ENCODE data around the gene ATP8B1. TPM values are rescaled to one million over a fixed set of nuclear protein-coding genes. Genes with fewer than 3 reads are reported as not detected.
A peak's percentile ranks its signal among the peaks of the same experiment; 100 is the strongest.

The ATP8B1 gene
- total RNA-seq, 1 experiment from 2014 or later: 5.6 TPM

DNA sequence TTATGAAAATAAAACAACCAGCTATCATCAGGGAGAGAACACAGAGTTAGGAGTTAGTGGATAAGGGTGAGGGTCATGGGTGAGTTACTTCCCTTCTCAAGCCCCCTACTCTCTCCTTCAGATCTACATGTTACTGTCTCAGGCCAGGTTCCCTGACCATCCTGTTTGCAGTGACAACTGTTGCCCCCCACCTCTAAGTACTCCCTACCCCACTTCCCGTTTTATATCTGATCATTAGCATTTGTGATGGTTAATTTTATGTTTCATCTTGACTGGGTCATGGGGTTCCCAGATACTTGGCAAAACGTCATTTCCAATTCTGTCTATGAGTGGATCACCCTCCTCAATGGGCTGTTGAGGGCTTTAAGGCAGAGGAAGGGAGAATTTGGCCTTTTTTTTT is 32.8 kb upstream of the ATP8B1 start (continued):
- TF ChIP-seq, protein P1, sequence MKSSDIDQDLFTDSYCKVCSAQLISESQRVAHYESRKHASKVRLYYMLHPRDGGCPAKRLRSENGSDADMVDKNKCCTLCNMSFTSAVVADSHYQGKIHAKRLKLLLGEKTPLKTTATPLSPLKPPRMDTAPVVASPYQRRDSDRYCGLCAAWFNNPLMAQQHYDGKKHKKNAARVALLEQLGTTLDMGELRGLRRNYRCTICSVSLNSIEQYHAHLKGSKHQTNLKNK (CRISPR knock-in tag; IDR thresholded peaks at IDR 0.05): no peak

DNA sequence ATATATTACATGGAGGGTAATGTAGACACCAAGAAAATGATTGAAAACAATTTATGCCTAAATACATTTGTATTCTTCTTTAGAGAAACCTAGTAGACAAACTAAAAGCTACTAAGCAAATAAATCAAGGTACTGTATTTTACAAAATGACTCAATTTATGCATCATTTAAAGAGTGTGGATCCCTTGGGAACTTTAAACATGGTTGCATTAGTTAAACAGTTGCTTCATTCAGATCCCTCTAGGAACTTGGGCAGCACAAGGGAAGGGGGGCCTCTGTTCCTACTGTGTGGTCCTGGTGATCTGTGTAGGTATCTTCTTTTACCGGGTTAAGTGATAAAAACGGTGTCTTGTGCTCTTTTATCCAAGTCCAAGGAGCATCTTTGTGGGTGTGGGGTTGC is 31.5 kb upstream of the ATP8B1 start:
- TF ChIP-seq ESRRA (CRISPR knock-in tag; IDR thresholded peaks at IDR 0.05; ENCODE audit: borderline replicate concordance) (no peak), RORB (CRISPR knock-in tag; IDR thresholded peaks at IDR 0.05) (no peak), ZNF263 (CRISPR knock-in tag; IDR thresholded peaks at IDR 0.05; ENCODE audit: low read depth) (no peak), ZNF317 (CRISPR knock-in tag; IDR thresholded peaks at IDR 0.05; ENCODE audit: borderline replicate concordance, low read depth) (no peak), RELA (CRISPR knock-in tag; IDR thresholded peaks at IDR 0.05; ENCODE audit: borderline replicate concordance) (no peak)
- TF ChIP-seq, protein P2, sequence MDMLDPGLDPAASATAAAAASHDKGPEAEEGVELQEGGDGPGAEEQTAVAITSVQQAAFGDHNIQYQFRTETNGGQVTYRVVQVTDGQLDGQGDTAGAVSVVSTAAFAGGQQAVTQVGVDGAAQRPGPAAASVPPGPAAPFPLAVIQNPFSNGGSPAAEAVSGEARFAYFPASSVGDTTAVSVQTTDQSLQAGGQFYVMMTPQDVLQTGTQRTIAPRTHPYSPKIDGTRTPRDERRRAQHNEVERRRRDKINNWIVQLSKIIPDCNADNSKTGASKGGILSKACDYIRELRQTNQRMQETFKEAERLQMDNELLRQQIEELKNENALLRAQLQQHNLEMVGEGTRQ (CRISPR knock-in tag; IDR thresholded peaks at IDR 0.05): no peak
- TF ChIP-seq, protein P3, sequence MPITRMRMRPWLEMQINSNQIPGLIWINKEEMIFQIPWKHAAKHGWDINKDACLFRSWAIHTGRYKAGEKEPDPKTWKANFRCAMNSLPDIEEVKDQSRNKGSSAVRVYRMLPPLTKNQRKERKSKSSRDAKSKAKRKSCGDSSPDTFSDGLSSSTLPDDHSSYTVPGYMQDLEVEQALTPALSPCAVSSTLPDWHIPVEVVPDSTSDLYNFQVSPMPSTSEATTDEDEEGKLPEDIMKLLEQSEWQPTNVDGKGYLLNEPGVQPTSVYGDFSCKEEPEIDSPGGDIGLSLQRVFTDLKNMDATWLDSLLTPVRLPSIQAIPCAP (CRISPR knock-in tag; IDR thresholded peaks at IDR 0.05): no peak
- TF ChIP-seq, protein P4, sequence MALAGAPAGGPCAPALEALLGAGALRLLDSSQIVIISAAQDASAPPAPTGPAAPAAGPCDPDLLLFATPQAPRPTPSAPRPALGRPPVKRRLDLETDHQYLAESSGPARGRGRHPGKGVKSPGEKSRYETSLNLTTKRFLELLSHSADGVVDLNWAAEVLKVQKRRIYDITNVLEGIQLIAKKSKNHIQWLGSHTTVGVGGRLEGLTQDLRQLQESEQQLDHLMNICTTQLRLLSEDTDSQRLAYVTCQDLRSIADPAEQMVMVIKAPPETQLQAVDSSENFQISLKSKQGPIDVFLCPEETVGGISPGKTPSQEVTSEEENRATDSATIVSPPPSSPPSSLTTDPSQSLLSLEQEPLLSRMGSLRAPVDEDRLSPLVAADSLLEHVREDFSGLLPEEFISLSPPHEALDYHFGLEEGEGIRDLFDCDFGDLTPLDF (CRISPR knock-in tag; IDR thresholded peaks at IDR 0.05): no peak
- TF ChIP-seq, protein P5, sequence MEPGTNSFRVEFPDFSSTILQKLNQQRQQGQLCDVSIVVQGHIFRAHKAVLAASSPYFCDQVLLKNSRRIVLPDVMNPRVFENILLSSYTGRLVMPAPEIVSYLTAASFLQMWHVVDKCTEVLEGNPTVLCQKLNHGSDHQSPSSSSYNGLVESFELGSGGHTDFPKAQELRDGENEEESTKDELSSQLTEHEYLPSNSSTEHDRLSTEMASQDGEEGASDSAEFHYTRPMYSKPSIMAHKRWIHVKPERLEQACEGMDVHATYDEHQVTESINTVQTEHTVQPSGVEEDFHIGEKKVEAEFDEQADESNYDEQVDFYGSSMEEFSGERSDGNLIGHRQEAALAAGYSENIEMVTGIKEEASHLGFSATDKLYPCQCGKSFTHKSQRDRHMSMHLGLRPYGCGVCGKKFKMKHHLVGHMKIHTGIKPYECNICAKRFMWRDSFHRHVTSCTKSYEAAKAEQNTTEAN (CRISPR knock-in tag; IDR thresholded peaks at IDR 0.05): no peak
- TF ChIP-seq, protein P6, sequence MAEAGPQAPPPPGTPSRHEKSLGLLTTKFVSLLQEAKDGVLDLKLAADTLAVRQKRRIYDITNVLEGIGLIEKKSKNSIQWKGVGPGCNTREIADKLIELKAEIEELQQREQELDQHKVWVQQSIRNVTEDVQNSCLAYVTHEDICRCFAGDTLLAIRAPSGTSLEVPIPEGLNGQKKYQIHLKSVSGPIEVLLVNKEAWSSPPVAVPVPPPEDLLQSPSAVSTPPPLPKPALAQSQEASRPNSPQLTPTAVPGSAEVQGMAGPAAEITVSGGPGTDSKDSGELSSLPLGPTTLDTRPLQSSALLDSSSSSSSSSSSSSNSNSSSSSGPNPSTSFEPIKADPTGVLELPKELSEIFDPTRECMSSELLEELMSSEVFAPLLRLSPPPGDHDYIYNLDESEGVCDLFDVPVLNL (CRISPR knock-in tag; IDR thresholded peaks at IDR 0.05; ENCODE audit: borderline replicate concordance, low read depth): no peak
- TF ChIP-seq, protein P7, sequence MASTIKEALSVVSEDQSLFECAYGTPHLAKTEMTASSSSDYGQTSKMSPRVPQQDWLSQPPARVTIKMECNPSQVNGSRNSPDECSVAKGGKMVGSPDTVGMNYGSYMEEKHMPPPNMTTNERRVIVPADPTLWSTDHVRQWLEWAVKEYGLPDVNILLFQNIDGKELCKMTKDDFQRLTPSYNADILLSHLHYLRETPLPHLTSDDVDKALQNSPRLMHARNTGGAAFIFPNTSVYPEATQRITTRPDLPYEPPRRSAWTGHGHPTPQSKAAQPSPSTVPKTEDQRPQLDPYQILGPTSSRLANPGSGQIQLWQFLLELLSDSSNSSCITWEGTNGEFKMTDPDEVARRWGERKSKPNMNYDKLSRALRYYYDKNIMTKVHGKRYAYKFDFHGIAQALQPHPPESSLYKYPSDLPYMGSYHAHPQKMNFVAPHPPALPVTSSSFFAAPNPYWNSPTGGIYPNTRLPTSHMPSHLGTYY (CRISPR knock-in tag; IDR thresholded peaks at IDR 0.05): no peak
- TF ChIP-seq, protein P8, sequence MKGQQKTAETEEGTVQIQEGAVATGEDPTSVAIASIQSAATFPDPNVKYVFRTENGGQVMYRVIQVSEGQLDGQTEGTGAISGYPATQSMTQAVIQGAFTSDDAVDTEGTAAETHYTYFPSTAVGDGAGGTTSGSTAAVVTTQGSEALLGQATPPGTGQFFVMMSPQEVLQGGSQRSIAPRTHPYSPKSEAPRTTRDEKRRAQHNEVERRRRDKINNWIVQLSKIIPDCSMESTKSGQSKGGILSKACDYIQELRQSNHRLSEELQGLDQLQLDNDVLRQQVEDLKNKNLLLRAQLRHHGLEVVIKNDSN (CRISPR knock-in tag; IDR thresholded peaks at IDR 0.05): no peak
- ATAC-seq (no peak), DNase-seq (ENCODE audit: low spot score) (no peak)
- Mint-ChIP-seq H3K4me1 (no peaks in the 10 kb centered on the region), H3K27ac (no peak overlapping the region), H3K4me3 (no peak overlapping the region), H3K9me3 (peaks cover 18% of the 10 kb centered on the region), H3K27me3 (ENCODE audit: low read depth) (no peaks in the 10 kb centered on the region), H3K36me3 (no peaks in the 10 kb centered on the region)
- POLR2A ChIA-PET: no interaction called here
- CTCF ChIA-PET: no interaction called here

DNA sequence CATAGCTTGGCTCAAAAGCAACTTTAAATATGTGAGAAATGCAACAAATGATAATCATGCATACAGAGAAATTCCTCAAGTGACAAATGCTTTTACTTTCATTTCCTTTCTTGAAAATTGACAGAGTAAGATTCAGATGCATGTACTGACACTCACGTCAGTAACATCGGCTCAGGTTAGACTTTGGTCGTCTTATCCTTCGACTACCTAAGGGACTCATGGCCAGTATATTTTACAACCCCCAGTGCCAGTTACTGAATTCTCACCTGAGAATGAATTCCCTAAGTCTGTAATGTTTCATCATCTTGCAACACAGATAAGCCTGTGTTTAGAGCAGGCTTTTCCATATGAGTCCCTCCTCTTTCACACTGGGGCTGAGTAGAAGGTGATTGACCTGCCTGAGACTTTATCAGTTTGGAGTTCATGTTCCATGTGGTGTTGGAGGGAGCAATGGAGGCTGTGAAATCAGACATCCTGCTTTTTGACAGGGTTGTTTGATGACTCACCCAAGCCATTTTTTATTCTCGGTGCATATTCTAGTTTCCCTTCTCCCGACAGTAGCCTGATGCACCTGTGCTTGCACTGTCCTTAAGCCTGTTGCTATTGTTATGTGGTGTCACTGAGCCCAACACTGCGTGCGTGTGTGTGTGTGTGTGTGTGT is 30.5 kb upstream of the ATP8B1 start:
- Mint-ChIP-seq H3K9me3 (peaks cover 18% of the 10 kb centered on the region), H3K4me3 (no peak overlapping the region), H3K4me1 (no peaks in the 10 kb centered on the region), H3K36me3 (no peaks in the 10 kb centered on the region), H3K27ac (no peak overlapping the region), H3K27me3 (ENCODE audit: low read depth) (no peaks in the 10 kb centered on the region)
- ChIA-PET POLR2A (no interaction called here), CTCF (no interaction called here)
- TF ChIP-seq NFE2L1 (CRISPR knock-in tag; IDR thresholded peaks at IDR 0.05): no peak
- TF ChIP-seq, protein P9, sequence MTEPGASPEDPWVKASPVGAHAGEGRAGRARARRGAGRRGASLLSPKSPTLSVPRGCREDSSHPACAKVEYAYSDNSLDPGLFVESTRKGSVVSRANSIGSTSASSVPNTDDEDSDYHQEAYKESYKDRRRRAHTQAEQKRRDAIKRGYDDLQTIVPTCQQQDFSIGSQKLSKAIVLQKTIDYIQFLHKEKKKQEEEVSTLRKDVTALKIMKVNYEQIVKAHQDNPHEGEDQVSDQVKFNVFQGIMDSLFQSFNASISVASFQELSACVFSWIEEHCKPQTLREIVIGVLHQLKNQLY (CRISPR knock-in tag; IDR thresholded peaks at IDR 0.05): no peak
- TF ChIP-seq GABPB1 (CRISPR knock-in tag; IDR thresholded peaks at IDR 0.05): 0 out of 2 replicates have a peak, but pooled peaks have one; percentile 49
- no peak for TF ChIP-seq ZNF317 (CRISPR knock-in tag; IDR thresholded peaks at IDR 0.05; ENCODE audit: borderline replicate concordance, low read depth)
- ATAC-seq (no peak), DNase-seq (ENCODE audit: low spot score) (no peak)
